ENCODE results near the gene CGREF1. TPM values are rescaled to one million over a fixed set of nuclear protein-coding genes. Genes with fewer than 3 reads are reported as not detected.

CGREF1 gene
- total RNA-seq, 4 donors from 2014 or later: 0.50 to 1.4 (median 0.92) TPM; not detected in 1

DNA sequence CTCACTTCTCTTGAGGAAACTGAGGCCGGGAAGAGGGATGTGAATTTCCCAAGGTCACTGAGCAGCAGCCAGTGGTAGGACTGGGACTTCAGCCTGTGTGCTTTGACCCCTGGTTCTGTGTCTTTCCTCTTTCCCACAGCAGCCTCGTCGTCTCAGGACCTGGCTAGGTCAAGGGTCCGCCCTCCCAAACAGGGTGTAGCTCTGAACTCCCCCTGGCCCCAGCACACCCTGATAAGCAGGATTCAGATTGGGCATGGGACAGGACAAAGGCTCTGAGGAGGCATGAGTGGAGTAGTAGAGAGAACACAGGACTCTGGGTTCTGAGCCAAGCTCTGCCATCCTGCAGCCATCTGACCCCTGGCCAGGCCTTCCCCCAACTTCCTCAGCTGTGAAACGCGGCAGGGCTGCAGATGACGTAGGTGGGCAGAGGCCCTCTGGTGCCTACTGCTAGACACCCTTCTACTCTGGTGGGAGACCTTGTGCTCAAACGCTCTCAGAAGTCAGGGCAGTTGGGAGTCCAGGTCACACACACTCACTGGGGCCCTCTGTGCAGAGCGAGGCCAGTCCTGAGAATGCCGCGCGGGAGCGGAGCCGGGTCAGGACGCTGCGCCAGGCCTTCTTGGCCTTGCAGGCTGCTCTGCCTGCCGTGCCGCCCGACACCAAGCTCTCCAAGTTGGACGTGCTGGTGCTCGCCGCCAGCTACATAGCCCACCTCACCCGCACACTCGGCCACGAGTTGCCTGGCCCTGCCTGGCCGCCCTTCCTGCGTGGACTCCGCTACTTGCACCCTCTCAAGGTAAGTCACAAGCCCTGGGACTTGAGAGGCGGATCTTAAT lies 30.9 kb upstream of the CGREF1 start:
- Histone ChIP-seq H3K4me1 (no peaks in the 10 kb centered on the region), H3K27ac (replicated peaks in 1 of 4) (no peak overlapping the region), H3K36me3 (no peaks in the 10 kb centered on the region), H3K4me3 (no peak overlapping the region), H3K27me3 (peaks cover 0 to 16% (median 0%) of the 10 kb centered on the region in 4 donors), H3K9me3 (no peaks in the 10 kb centered on the region)
- TF ChIP-seq EP300 (IDR thresholded peaks at IDR 0.05) (no peak), POLR2AphosphoS5 (IDR thresholded peaks at IDR 0.05) (no peak), POLR2A (IDR thresholded peaks at IDR 0.05; ENCODE audit: low read depth) (no peak)
- TF ChIP-seq, protein P1, sequence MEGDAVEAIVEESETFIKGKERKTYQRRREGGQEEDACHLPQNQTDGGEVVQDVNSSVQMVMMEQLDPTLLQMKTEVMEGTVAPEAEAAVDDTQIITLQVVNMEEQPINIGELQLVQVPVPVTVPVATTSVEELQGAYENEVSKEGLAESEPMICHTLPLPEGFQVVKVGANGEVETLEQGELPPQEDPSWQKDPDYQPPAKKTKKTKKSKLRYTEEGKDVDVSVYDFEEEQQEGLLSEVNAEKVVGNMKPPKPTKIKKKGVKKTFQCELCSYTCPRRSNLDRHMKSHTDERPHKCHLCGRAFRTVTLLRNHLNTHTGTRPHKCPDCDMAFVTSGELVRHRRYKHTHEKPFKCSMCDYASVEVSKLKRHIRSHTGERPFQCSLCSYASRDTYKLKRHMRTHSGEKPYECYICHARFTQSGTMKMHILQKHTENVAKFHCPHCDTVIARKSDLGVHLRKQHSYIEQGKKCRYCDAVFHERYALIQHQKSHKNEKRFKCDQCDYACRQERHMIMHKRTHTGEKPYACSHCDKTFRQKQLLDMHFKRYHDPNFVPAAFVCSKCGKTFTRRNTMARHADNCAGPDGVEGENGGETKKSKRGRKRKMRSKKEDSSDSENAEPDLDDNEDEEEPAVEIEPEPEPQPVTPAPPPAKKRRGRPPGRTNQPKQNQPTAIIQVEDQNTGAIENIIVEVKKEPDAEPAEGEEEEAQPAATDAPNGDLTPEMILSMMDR (IDR thresholded peaks at IDR 0.05): no peak
- intact Hi-C loops (cut with DNase I): no loop called here
- WGBS: 84% methylated on average over 9 of the region's 29 CpGs
- DNase-seq (ENCODE audit: extremely low spot score): no peak

DNA sequence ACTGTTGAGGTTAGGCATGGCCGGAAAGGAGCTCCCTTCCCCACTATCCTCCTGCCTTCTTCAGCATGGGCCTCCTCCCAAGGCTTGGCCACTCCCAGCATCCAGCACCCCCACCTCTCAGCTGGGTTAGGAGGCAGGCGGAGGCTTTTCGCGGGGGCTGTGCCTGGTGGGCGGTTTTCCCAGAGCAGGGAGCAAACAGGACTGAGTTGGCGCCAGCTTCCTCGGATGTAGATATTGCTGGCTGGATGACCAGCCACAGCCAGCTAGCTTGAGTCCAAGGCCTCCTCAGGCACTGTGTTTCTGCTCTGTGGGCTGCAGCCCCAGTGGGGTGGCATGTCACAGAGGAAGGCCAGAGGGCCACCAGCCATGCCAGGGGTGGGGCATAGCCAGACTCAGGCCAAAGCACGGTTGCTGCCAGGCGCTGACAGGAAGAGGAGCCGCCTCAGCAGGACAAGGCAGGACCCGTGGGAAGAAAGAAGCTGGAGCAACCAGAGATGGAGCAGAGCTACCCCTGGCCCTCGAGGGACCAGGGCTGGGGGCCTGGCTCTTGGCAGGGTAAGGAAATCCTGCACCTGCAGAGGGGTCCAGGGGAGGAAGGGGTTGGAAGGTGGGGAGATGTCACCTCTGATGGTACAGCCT lies 30.0 kb upstream of the CGREF1 start, which contains the start of gene TCF23:
TSS of gene TCF23 (plus strand) at position 204 of the 639 bp plus-strand sequence. CDS start at position 334, 130 bp downstream.
- peaks cover 0 to 16% (median 0%) of the 10 kb centered on the region in 4 donors for H3K27me3 ChIP-seq
- no peaks in the 10 kb centered on the region for H3K9me3 ChIP-seq
- intact Hi-C loops (cut with DNase I): no loop called here
- no peaks in the 10 kb centered on the region for H3K36me3 ChIP-seq
- no peak for DNase-seq (ENCODE audit: extremely low spot score)
- no peak within 1 kb of the TSS for H3K4me3 ChIP-seq
- 60% methylated on average over 11 of the region's 12 CpGs for WGBS
- TF ChIP-seq POLR2AphosphoS5 (IDR thresholded peaks at IDR 0.05) (no peak), POLR2A (IDR thresholded peaks at IDR 0.05; ENCODE audit: low read depth) (no peak), EP300 (IDR thresholded peaks at IDR 0.05) (no peak)
- TF ChIP-seq, protein P1 (IDR thresholded peaks at IDR 0.05): no peak
- H3K4me1 ChIP-seq: no peaks in the 10 kb centered on the region
- H3K27ac ChIP-seq (replicated peaks in 1 of 4): no peak within 1 kb of the TSS

DNA sequence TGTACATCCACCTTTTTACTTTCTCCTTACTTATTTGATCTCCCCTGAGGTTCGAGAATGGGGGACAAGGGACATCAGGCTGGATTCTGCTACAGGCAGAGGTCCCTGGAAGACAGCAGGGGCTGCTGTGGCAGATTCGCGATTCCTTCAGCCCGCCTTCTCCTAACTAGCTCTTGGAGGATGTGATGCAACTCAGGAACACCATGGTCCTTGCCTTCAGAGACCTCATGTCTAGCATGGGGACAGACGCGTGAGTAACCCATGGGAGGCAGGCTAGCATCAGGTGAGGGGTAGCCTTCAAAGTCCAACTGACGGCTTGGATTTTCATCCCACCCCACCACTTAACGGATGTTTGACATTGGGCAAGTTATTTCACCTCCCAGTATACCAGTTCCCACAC lies 29.0 kb upstream of the CGREF1 start:
- H3K27ac ChIP-seq (replicated peaks in 1 of 4): no peak overlapping the region
- intact Hi-C loops (cut with DNase I): no loop called here
- peaks cover 0 to 16% (median 0%) of the 10 kb centered on the region in 4 donors for H3K27me3 ChIP-seq
- no peak for TF ChIP-seq POLR2A (IDR thresholded peaks at IDR 0.05; ENCODE audit: low read depth)
- TF ChIP-seq, protein P1 (IDR thresholded peaks at IDR 0.05): no peak
- no peak for TF ChIP-seq POLR2AphosphoS5 (IDR thresholded peaks at IDR 0.05)
- TF ChIP-seq EP300 (IDR thresholded peaks at IDR 0.05): no peak
- no peaks in the 10 kb centered on the region for H3K9me3 ChIP-seq
- 92% methylated on average over 8 of the region's 8 CpGs for WGBS
- H3K4me3 ChIP-seq: no peak overlapping the region
- no peaks in the 10 kb centered on the region for H3K36me3 ChIP-seq
- DNase-seq (ENCODE audit: extremely low spot score): no peak
- H3K4me1 ChIP-seq: no peaks in the 10 kb centered on the region

DNA sequence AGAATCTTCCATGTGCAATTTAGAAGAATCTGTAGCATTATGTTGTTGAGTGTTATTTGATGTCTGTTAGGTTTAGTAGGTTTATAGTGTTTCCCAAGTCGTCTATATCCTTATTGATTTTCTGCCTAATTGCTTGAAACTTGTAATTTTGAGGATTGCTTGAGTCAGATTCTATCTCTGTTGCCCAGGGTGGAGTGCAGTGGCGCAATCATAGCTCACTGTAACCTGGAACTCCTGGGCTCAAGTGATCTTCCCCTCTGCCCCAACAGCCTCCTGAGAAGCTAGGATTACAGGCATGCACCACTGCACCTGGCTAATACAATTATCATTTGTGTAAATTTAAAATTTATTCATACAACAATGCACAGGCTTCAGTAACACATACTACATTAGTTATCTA lies 26.8 kb upstream of the CGREF1 start:
- intact Hi-C loops (cut with DNase I): no loop called here
- Histone ChIP-seq H3K9me3 (no peaks in the 10 kb centered on the region), H3K36me3 (no peaks in the 10 kb centered on the region), H3K4me1 (no peaks in the 10 kb centered on the region), H3K27me3 (peaks cover 0 to 19% (median 0%) of the 10 kb centered on the region in 4 donors), H3K27ac (replicated peaks in 1 of 4) (no peak overlapping the region), H3K4me3 (no peak overlapping the region)
- no peak for DNase-seq (ENCODE audit: extremely low spot score)
- 84% methylated on average over 2 of the region's 2 CpGs for WGBS
- no peak for TF ChIP-seq EP300 (IDR thresholded peaks at IDR 0.05)
- TF ChIP-seq POLR2AphosphoS5 (IDR thresholded peaks at IDR 0.05): no peak
- TF ChIP-seq POLR2A (IDR thresholded peaks at IDR 0.05; ENCODE audit: low read depth): no peak
- TF ChIP-seq, protein P1 (IDR thresholded peaks at IDR 0.05): no peak
